NCI-H82 (cell line): Measurements from ENCODE around the gene TATDN2.
A peak's percentile ranks its signal among the peaks of the same experiment; 100 is the strongest.
"Not testable (repeated sequence)": the region's sequence is repeated elsewhere in the genome, so short reads cannot be mapped to it uniquely, and the experiment has no call there.

Experiments used
- DNase-seq: peaks from one replicate; lab custom pipeline; 2025; lab: John Stamatoyannopoulos, UW

Gene TATDN2

DNA sequence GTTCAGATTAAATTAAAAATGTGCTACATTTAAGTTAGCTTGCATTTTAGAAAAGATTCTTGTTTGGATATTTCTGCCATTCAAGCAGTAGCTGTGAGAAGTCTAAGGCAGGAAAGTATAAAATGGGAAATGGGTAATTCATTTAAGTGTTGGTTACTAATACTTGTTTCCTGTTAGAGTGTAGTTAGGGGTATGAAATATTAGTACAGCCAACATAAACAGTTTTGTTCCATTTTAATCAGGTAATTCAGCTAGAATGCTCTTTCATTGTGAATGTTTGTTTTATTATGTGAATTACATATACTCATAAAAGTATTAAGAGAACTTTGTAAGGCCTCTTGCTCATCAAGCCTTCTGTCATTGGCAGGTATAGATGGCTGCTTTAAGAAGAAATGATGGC is 19.9 kb downstream of the TATDN2 start:
- no peak for DNase-seq

DNA sequence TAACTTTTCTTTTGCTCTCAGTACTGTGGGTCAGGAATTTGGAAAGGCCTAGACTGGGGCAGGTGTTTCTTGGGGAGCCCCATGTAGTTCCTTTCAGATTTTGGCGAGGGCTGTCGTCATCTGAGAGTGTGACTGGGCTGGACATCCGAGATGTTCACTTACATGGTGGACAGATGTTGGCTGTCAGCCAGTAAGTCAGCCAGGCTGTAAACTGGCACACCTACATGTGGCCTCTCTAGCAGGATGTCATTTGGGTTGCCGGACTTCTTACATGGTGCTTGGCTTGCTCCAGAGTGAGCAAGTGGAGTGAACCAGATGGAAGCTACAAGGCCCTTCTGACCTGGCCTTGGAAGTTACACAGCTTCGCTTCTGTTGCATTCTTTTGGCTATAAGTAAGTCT is 20.7 kb downstream of the TATDN2 start:
- no peak for DNase-seq

DNA sequence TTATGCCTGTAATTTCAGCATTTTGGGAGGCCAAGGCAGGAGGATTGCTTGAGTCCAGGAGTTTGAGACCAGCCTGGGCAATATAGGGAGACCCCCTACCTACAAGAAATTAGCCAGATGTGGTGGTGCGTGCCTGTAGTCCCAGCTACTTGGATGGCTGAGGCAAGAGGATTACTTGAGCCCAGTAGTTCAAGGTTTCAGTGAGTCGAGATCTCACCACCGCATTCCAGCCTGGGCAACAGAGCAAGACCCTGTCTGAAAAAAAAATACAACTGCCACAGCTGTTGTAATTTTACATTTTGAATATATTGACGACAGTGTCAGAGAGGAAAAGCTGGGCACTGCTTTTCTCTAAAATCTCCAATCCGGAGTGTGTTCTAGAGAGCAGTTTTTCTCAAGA is 21.2 kb downstream of the TATDN2 start:
- DNase-seq = no peak

DNA sequence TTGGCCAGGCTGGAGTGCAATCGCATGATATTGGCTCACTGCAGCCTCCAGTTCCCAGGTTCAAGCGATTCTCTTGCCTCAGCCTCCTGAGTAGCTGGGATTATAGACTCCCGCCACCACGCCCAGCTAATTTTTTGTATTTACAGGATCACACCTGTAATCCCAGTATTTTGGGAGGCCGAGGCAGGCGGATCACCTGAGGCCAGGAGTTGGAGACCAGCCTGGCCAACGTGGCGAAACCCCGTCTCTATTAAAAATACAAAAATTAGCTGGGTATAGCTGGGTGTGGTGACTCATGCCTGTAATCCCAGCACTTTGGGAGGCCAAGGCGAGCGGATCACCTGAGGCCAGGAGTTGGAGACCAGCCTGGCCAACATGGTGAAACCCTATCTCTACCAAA is 24.2 kb downstream of the TATDN2 start:
- DNase-seq = not testable (repeated sequence)

DNA sequence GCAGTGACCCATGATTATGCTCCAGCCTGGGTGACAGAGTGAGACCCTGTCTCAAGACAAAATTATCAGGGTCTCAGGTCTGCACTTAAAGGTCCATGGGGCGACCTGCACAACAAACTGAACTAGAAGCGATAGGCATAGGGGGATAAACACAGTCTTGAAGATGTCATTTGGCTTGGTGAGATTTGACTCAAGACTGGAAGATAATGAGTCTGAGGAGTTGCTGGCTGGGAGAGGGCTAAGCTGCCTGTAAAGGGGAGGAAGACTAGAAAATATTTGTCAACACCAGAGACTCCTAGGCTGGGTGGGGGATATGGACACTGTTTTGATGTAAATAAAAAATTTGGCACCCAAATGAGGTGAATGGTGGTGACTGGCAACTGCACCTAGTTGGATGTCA is 24.7 kb downstream of the TATDN2 start:
- no peak for DNase-seq

DNA sequence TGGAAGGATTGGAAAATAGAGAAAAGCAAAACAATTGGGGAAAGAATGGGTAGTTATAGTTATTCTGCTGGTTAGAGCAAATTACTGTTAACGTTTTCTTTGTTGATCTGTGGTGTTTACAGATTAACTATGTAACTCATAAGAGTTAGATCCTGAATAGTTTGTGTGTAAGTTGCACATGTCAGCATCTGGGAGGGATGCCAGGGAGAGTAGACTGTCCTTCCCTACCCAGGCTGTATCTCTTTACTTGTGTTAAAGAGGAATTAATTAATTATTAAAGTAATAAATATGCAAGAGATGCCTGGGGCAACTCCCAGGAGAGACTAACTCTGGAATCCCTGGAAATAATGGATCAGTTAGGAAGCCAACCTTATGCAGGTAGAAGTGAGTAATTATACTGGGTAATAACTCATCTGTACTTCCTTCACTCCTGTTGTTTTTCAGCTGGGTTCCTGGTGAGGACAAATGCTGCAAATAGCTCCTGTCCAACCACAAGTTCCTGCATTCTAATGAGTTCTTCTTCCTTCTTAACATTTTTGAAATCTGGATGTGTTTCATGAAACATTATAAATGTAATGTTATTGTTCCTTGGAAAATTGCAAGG is 25.5 kb downstream of the TATDN2 start:
- DNase-seq = no peak

DNA sequence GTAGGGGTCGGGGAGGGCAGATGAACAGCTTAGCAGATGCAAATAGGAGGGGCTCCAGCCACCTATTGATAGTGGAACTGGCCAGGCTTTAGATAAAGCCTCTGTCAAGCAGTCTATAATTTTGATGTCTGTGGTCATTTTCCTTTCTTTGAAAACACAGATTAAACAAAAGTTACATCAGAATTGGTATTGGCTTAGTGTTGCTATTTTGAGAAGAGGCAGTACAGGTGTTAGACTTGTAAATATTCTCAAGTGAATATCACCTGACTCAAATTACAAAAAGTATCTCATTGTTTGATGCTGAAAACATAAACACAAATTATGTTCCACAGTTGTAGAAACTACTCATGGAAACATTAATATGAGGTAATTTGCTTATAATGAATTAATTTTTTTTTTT is 26.3 kb downstream of the TATDN2 start:
- no peak for DNase-seq

DNA sequence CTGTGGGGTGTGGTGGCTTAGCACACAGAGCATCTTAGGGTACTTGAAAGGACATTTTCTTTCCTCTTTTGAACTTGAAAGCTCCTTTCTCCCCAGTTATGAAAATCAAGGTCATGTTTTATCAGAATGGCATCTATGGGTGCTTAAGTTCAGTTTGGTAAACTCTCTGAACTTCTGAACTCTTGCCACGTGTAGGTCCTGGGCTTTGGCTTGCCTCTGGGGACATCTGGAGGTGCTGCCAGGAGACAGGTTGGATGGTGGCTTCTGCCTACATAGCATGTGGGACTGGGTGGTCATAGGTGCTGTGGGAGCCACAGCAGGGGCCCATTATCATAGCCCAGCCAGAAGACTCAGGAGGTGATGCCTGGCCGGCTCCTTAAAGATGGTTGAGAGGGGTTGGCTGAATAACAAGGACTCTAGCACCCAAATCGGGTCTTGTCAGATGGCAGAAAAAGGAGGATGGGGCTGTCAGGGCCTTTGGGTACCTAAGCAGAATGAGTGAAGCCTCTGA is 28.9 kb downstream of the TATDN2 start:
- no peak for DNase-seq

DNA sequence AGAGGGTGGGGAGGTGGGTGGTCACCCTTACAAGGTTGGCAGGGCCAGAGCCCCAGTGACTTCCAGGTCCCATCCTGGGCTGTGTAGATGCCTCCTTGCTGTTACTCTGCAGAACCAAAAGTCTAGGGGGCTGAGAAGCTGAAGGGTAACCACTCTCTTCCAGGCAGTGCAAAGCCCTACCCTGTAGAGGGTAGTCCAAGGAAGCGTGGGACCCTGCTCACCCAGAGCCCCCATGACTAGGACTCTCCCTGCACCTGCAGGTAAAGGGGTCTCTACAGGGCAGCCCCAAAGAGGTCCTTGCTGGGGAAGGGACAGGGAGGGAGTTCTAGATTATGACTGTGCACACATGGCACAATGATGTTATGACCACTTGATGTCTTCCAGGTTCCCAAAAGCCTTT is 30.2 kb downstream of the TATDN2 start:
- no peak for DNase-seq

DNA sequence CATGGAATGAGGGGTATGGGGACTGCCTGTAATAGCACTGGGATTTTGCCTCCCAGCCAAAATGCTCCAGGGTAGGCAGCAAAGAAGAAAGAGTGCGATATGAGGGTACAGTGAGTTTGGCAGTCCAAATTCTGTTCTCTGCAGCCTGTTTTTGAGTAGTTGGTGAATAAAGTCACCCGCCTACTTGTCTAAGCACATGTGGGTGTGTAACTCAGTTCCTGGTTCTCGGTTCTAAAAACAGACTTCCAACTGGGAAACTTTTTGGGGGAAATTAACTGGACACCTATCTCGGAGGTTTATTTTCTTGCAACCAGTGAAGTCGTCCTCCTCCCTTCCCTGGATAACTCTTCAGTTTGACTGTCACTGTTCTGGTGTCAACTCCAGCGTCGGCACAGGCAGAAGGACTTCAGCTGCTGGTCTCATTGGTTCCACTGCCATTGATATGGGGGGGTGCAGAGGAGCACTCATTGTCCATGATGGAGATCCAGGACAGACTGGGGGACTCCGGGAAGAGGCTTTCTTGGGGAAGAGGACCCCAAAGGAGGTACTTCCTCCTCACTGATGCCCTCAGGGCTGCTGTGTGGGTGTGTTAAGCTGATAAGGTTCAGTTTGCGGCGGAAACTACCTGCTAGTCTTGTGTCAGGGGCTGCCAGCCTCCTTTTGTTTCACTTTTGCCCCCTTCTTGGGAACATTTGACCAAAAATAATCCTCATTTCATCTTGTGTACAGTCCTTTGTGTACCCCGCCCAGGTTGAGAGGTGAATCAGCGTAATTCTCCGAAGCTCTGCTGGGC is 31.3 kb downstream of the TATDN2 start:
- DNase-seq = no peak

DNA sequence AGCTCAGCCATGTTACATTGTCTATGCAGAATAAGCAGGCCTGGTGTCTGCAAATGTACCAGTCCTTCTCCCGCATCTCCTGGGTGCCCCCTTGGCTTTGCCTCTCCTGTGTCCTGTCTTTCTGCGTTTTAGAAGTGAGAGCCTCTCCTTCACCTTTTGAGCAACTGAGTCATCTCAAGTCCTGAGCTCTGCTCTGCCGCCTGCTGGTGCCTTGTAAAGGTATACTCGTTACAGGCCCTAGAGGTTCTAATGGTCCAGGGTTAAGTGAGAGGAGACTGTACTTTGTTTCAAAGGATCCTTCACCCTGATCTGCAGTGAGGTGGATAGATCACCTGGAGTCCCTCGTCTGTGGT is 31.9 kb downstream of the TATDN2 start:
- DNase-seq = no peak

DNA sequence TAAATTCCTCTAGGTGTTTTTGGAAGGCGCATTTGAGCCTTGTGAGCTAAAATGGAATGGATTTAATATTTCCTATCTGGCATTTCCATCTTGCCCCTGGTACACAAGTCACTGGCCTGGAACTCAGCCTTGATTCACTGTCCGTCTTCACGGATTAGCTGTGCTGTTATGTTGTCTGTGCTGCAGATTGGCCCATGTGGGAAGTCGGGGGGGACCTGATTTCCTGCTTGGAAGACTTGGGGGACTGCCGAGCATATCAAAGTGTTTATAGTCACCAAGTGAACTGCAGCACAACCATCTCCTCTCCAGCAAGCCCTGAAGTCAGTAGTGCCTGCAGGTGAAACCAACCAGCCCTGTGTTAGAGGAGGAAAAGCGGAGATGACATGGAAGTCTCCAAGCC is 32.3 kb downstream of the TATDN2 start:
- no peak for DNase-seq

DNA sequence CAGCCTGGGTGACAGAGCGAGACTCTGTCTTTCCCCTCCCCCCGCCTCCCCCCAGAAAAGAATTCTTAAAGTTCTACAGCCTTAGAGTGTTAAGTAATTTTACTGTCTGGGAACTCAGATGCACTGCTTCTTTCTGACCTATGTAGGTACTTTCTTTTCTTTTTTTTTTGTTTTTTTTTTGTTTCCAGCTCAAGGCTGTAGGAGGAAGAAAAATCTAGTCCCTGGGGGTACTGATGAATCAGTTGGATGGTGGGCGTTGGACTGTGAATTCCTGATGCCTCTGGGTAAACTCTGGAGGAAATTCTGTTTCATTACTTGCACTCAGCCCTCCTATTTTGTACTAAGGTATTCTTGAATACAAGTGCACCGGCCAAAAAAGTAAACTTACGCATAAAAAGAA is 33.7 kb downstream of the TATDN2 start:
- DNase-seq = no peak

DNA sequence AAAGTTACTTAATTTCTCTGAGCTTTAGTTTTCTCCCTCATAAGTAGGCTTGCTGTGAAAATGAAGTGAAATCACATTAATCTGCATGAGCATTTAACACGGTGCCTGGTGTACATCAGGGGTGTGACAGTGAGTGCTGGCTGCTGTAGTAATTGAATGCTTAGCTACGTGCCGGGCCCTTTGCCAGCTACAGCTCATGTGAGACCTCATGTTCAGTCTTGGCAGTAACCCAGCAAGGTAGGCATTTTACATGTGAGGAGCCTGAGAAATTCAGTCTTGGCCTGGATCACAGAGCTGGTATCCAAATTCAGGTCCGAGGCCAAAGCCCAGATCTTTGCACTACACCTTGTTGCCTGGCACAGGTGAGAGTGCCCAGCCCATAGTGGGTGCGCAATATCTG is 35.4 kb downstream of the TATDN2 start:
- DNase-seq = no peak

DNA sequence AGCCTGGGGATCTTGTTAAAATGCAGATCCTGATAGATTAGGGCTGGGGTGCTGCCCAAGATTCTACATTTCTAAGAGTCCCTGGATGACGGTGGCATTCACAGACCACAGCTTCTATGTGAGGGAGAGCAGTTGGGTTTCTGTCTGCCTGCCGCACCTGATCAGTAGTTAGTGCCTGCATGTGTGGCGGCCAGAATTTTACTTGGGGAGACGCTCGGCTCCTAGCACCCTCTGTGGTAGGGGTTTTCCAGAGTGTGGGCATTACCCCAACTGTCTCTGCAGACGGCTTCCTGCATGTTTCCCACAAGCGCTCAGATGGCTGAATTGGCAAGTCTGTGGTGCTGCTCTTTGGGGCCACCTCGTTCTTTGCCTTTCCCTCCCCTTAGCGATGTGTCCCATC is 36.2 kb downstream of the TATDN2 start:
- DNase-seq = no peak

DNA sequence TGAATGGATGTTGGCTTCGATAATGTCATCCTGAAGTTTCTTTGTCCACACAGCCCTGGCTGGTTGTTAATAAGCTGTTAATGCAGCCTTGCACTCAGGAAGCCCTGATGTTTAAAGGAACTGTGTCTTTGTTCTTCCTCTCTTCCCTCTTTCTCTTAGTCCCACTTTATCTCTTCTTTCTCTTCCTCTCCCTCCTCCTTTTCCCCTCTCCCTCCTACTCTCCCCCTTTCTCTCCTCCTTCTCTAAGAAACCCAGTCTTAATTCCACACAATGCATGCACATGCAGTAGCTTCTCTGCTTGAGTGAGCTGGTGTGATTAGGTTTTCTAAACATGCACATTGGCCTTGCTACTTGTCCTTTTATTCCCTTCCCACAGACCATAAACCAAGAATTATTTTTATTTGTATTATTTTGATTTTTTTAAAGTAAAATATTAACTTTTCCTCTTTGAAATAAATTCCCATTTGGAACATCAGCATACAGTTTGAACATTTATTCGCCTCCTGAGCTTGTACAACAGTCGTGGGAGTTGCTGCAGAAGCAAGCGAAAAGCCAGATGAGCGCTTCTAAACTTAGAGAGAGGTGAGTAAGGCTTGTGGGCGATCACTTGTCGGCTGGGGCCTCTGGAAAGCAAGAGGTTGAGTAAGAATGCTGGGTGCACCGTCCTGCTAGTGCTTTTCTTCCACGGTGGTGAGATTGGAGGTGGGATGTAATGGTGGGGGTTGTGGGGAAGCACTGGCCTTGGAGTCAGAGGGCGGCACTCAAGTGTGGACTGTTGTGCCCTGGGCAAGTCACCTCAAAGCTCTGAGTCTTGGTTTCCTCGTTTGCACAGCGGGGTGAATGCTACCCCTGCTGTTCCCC is 37.2 kb downstream of the TATDN2 start:
- no peak for DNase-seq

DNA sequence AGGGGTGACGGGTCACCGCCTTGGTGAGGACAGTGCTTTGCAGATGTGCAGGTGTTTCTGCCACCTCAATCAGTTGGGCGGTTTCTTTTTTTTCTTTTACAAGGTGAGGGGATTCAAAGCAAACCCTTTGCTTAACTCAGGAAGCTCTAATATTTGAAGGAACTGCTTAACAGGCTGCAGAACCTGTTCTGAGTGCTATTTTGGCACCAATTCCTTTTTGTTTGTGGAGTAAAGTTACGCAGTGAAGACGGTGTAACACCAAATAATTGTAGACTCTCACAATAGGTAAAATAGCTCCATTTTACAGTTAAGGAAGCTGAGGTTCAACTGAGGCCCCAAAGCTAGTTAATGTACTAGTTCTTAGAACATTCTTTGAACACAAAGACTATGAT is 37.9 kb downstream of the TATDN2 start:
- DNase-seq = no peak

DNA sequence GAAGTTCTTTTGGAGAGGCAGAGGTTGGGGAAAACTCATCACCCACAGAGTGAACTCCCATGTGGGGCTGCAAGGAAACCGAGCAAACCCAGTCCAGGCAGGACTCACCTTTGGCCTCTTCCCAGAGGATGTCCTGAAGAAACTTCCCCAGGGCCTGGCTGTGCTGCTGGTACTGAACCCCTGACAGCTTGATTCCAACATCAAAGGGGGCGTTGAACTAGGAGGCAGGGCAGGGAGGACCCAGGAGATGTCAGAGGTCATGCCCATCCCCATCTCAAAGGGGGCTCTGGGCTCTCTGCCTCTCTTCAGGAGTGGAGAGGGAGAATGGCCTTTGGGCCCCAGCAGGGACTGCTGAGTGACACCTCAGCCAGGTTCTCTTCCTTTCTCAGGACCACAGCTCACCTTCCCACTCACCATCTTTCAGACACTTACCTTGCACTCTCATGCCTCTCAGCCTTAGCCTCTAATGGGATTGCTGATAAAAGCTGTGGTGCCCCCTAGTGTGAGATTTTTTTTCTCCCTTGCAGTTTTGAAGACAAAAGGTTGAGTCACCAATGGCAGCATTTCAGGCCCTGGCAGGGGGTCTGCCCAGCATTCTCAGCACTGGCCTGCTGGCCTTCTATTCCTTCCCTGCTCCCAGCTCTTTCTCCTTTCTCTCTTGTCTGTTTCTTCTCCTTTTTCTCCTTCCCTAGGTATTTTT is 38.5 kb downstream of the TATDN2 start:
- no peak for DNase-seq

DNA sequence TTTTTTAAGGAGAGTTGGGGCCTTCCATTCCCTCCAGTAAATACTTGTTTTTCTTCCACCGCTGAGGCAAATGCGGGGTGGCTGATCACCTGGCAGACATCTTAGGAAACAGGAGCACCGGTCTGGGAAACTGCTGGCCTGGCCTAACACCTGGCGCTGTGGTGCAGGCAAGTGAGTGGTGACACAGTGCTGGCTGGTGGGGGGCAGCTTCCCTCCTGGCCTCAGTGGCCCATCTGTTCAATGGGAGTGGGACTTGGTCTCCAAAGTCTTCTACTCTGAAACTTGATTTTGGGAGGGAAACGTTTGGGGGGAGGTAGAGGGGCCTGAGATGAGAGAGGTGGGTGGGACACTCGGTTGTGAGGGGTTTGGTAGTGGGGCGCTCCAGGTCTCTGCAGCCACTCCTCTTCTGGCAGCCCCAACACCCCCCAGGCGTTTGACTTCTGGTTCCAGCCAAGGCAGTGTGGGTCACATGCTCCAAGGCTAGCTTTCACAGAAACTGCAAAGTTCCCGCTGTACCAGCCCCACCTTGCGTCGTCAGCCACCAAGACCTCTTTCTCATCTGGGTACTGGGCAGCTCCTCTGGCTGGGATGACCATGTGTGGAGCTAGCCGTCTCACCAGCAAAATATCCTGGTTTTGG is 39.8 kb downstream of the TATDN2 start:
- no peak for DNase-seq

DNA sequence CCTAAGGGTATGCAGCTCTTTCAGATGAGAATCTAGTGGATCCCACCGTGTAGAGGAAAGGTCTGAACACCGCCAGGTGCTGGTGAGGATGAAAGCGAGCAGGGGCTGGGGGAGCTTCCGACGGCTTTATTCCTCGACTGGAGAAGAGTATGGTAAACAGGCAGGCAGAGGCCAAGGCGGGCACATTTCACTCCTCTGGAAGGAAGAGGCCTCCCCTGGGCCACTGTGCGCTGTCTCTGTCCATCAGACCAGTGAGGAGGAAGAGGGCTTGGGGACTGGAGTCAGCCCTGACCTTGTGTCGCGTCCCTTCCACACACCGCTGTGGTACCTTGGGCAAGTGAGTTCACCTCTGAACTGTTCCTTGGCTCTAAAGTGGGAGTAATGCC is 40.3 kb downstream of the TATDN2 start:
- DNase-seq = no peak

DNA sequence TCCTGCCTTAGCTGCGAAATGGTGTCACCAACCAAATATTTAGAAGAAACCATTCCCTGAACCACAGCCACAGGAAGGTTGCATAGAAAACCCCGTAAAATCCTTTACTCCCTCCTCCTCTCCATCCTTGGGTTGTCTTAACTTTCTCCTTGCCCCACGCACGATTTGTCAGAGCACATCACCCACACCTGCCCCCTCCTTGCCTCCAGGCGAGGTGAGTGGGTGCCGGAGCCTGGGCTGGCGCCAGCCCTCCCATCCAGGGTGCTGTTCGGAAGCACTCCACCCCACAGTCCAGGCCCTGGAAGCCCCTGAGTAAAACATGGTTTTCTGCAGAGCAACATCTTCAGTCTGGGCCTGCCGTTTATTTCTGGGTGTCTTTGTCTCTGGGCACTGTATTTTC is 40.8 kb downstream of the TATDN2 start:
- DNase-seq = no peak

DNA sequence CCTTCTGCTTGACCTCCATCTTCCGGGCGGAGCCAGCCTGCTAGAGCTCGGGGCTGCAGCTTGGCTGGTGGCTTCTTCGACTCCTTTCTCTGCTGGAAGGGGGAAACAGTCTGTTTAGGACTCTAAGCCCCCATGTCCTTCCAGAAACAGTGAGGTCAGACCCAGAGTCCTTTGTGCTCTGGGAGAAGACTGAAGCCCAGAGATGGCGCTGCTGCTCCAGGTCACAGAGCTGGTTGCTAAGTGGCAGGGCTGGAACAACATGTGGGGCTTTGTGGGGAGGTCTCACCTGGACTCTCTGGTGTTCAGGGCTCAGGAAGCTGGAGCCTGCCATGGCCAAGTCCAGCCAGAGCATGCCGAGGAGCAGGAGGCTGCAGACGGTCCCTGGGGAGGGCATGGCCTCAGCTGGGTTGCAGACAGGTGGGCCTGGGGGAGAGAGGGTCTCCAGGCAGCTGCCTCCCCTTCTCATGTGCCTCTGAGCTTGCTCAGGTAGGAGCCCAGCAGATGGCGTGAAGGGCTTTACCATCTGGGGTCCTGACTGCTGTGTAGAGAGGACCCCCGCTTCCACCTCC is 41.6 kb downstream of the TATDN2 start:
- peak; percentile 59 for DNase-seq
